Endodermal cell (in vitro differentiated cells): ENCODE results near the gene SLC25A45. TPM values are rescaled to one million over a fixed set of nuclear protein-coding genes. Genes with fewer than 3 reads are reported as not detected.

Source experiments
- DNase-seq: peaks from one replicate; pipeline ENCODE4 v3.0.0-alpha.2; 2017
- H3K27ac ChIP-seq: 2 replicates; pipeline ENCODE4 v1.5.1; 2013; ENCODE audit warnings: mild to moderate bottlenecking, low read depth, low read length, moderate library complexity
- H3K27me3 ChIP-seq: 2 replicates; pipeline ENCODE4 v1.6.1; 2013; ENCODE audit warnings: mild to moderate bottlenecking, low read length, moderate library complexity; ENCODE audit not compliant: insufficient read depth, control insufficient read depth, poor library complexity, severe bottlenecking
- H3K36me3 ChIP-seq: 2 replicates; pipeline ENCODE4 v1.7.0; 2013; ENCODE audit warnings: mild to moderate bottlenecking, low read length, moderate library complexity; ENCODE audit not compliant: control insufficient read depth, insufficient read depth
- H3K4me1 ChIP-seq: one replicate; pipeline ENCODE4 v1.7.0; 2013; ENCODE audit warnings: low read length; ENCODE audit not compliant: control insufficient read depth, insufficient read depth
- H3K4me3 ChIP-seq: 2 replicates; pipeline ENCODE4 v1.5.1; 2013; ENCODE audit warnings: mild to moderate bottlenecking, low read length, moderate library complexity
- H3K9ac ChIP-seq: 2 replicates; pipeline ENCODE4 v1.6.1; 2013; ENCODE audit warnings: mild to moderate bottlenecking, low read length, moderate library complexity; ENCODE audit not compliant: poor library complexity, severe bottlenecking; ENCODE audit errors: extremely low read depth
- H3K9me3 ChIP-seq: 2 replicates; pipeline ENCODE4 v1.6.1; 2013; ENCODE audit warnings: mild to moderate bottlenecking, low read length, moderate library complexity; ENCODE audit not compliant: control insufficient read depth
- H3K27ac Mint-ChIP-seq: 2 replicates; pipeline ENCODE4 v1.8.0; 2020; ENCODE audit warnings: mixed read lengths
- H3K27me3 Mint-ChIP-seq: 2 replicates; pipeline ENCODE4 v1.8.0; 2021; ENCODE audit warnings: mild to moderate bottlenecking, mixed read lengths; ENCODE audit not compliant: insufficient read depth
- H3K36me3 Mint-ChIP-seq: 2 replicates; pipeline ENCODE4 v1.8.0; 2020; ENCODE audit warnings: low read depth, mixed read lengths
- H3K4me1 Mint-ChIP-seq: 2 replicates; pipeline ENCODE4 v1.8.0; 2020; ENCODE audit warnings: mixed read lengths
- H3K4me3 Mint-ChIP-seq: 2 replicates; pipeline ENCODE4 v1.8.0; 2020; ENCODE audit warnings: mild to moderate bottlenecking, moderate library complexity, mixed read lengths
- H3K9me3 Mint-ChIP-seq: 2 replicates; pipeline ENCODE4 v1.8.0; 2020; ENCODE audit warnings: mild to moderate bottlenecking, mixed read lengths
- WGBS, 2 experiments: methylation state at CpG; one replicate each; pipeline versions ENCODE4 v1.1.5 to v1.1.7; 2013; ENCODE audit warnings: missing lambda C conversion rate in 2 of 2, mixed read lengths in 1 of 2; ENCODE audit not compliant: insufficient coverage in 1 of 2, insufficient read length in 1 of 2; 5-methylcytosine and 5-hydroxymethylcytosine counted together
- total RNA-seq, 2 donors: library from RNA; stranded (reverse); fragmentation: NEBNext Ultra II Directional in 1 of 2; extraction: Animal tissue kit (Norgen Biotek cat#: 25700) in 1 of 2; gene quantifications; 2 replicates in 1 of 2; 3 replicates in 1 of 2; pipeline ENCODE4 v1.2.1, GENCODE V29; 2021
- TF ChIP-seq, protein P1 (sequence below): fragments of 200-600 bp; sonication (generic); conservative IDR thresholded peaks from 2 replicates; pipeline ENCODE4 v1.5.0; 2021; ENCODE audit warnings: antibody characterized with exemption, mild to moderate bottlenecking

Gene SLC25A45
- total RNA-seq, 2 donors from 2014 or later: 3.0 to 6.3 TPM

DNA sequence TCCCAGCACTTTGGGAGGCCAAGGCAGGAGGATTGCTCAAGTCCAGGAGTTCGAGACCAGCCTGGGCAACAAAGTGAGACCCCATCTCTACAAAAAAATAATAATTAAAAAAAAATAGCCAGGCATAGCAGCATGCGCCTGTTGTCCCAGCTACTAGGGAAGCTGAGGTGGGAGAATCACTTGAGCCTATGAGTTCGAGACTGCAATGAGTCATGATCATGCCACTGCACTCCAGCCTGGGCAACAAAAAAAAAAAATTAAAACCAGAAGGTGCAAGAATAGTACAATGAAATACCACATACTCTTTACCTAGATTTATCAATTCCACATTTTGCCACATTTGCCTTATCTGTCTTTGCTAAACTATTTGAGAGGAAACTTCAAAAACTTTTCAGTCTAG lies 40.6 kb downstream of the SLC25A45 start:
- Histone ChIP-seq H3K27ac (no peak overlapping the region), H3K9me3 (no peaks in the 10 kb centered on the region), H3K9ac (no peak overlapping the region), H3K4me3 (no peak overlapping the region), H3K36me3 (peaks cover 85% of the 10 kb centered on the region), H3K27me3 (no peaks in the 10 kb centered on the region), H3K4me1 (no peaks in the 10 kb centered on the region)
- DNase-seq: no peak
- TF ChIP-seq, protein P1, sequence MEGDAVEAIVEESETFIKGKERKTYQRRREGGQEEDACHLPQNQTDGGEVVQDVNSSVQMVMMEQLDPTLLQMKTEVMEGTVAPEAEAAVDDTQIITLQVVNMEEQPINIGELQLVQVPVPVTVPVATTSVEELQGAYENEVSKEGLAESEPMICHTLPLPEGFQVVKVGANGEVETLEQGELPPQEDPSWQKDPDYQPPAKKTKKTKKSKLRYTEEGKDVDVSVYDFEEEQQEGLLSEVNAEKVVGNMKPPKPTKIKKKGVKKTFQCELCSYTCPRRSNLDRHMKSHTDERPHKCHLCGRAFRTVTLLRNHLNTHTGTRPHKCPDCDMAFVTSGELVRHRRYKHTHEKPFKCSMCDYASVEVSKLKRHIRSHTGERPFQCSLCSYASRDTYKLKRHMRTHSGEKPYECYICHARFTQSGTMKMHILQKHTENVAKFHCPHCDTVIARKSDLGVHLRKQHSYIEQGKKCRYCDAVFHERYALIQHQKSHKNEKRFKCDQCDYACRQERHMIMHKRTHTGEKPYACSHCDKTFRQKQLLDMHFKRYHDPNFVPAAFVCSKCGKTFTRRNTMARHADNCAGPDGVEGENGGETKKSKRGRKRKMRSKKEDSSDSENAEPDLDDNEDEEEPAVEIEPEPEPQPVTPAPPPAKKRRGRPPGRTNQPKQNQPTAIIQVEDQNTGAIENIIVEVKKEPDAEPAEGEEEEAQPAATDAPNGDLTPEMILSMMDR: no peak
- Mint-ChIP-seq H3K36me3 (peaks cover 63% of the 10 kb centered on the region), H3K4me3 (no peak overlapping the region), H3K27ac (no peak overlapping the region), H3K9me3 (no peaks in the 10 kb centered on the region), H3K4me1 (no peaks in the 10 kb centered on the region), H3K27me3 (no peaks in the 10 kb centered on the region)
- 91 to 100% methylated on average over 3 of the region's 3 CpGs for WGBS, 2 experiments

DNA sequence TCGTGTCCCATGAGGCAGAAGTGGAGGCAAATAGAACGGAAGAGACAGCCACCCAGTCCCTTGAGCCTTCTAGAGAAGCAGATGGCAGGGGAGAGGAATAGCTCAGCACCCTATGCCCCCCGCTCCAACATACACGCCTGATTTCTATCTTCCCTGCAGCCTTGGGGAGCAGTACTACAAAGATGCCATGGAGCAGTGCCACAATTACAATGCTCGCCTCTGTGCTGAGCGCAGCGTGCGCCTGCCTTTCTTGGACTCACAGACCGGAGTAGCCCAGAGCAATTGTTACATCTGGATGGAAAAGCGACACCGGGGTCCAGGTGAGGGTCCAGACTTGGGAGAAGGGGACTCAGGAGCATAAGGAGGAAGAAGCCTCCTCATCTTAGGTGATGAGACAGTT lies 42.2 kb downstream of the SLC25A45 start:
- no peak overlapping the region for H3K4me3 Mint-ChIP-seq
- Histone ChIP-seq H3K4me1 (no peaks in the 10 kb centered on the region), H3K9me3 (no peaks in the 10 kb centered on the region), H3K27ac (no peak overlapping the region), H3K27me3 (no peaks in the 10 kb centered on the region), H3K4me3 (no peak overlapping the region), H3K9ac (no peak overlapping the region), H3K36me3 (peaks cover 69% of the 10 kb centered on the region)
- H3K4me1 Mint-ChIP-seq: peaks cover 4% of the 10 kb centered on the region
- TF ChIP-seq, protein P1: no peak
- H3K27me3 Mint-ChIP-seq: no peaks in the 10 kb centered on the region
- DNase-seq: no peak
- H3K9me3 Mint-ChIP-seq: no peaks in the 10 kb centered on the region
- no peak overlapping the region for H3K27ac Mint-ChIP-seq
- 97 to 99% methylated on average over 11 of the region's 11 CpGs for WGBS, 2 experiments
- peaks cover 52% of the 10 kb centered on the region for H3K36me3 Mint-ChIP-seq

DNA sequence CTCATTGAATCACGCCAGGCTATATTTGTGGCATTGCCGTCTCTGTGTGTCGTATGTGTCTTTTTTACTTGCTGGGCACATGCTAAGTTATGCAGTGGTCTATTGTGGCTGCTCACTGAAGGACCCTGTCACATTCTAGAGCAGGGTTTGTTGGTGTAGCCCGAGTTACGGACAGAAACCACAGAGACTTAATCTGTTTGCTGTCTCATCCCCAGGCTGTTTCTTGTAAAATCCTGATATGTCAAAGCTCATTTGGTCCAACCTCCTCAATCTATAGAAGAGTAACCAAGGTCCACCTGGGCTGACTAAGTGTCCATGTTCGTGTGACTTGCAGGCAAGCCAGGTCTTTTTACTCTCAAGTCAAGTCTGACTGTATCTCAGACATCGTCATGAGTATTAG lies 43.8 kb downstream of the SLC25A45 start:
- Histone ChIP-seq H3K27ac (no peak overlapping the region), H3K9ac (no peak overlapping the region), H3K4me1 (no peaks in the 10 kb centered on the region), H3K36me3 (peaks cover 53% of the 10 kb centered on the region), H3K4me3 (no peak overlapping the region), H3K9me3 (no peaks in the 10 kb centered on the region), H3K27me3 (no peaks in the 10 kb centered on the region)
- Mint-ChIP-seq H3K9me3 (no peaks in the 10 kb centered on the region), H3K4me1 (peaks cover 13% of the 10 kb centered on the region), H3K4me3 (no peak overlapping the region), H3K27ac (no peak overlapping the region), H3K36me3 (peaks cover 37% of the 10 kb centered on the region), H3K27me3 (no peaks in the 10 kb centered on the region)
- DNase-seq: no peak
- TF ChIP-seq, protein P1: no peak
- WGBS, 2 experiments: 97% methylated on average over 5 to 7 of the region's 7 CpGs
